ENCODE data around the gene OSGIN1. TPM values are rescaled to one million over a fixed set of nuclear protein-coding genes. Genes with fewer than 3 reads are reported as not detected.

The OSGIN1 gene
- total RNA-seq (1 to 10 TPM; 2.1 to 2.6 TPM), total RNA-seq (0.32 to 4.9 (median 1.4) reads per million in 172 experiments)
- 0.45 TPM for polyA plus RNA-seq (2013, experiment 1 of 2)
- polyA plus RNA-seq (2013, experiment 2 of 2): 0.54 TPM

DNA sequence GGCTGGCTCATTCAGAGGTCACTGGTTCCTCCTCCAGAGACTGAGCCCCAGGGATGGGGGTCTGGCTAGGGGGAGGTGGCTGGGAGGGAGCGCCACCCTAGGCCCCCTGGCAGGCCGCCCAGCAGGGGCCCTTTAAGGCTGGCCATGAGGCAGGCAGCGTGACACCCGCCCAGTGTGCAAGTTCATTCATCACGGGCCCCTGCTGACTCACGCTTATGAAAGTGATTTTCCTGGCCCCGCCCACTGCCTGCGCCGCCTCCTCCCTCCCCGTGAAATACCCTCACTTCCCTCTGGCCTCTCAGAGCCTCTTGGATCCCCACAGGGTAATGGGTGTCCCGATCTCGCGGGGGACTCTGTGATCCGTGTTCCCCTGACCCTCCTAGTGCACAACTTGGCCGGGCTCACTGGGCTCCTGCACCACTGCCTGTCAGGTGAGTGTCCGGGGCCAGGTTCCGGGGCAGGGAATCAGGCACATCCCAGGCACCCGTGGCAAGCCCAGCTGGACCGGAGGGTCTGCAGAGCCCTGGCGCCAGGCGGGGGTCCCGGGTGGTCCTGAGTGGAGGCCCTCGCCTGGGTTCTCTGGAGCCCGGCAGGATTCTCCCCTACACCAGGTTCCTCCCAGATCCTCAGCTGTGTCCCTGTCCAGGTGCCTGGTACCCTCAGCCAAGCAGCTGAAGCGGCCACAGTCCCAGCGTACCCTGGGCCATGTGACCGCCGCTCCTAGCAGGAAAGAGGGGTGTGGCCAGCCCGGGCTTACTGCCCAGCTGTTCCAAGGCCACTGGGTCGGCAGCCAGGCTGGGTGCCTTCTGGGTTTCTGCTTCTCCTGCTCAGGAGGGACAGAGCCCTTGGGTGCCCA, at the start of gene OSGIN1:
Gene OSGIN1, plus strand, starts transcription at position 301 of the 856 bp plus-strand sequence. CDS start 4,432 bp downstream, outside the sequence.
- H3K4me1 ChIP-seq (ENCODE audit: insufficient read depth, low read length): peaks cover 17% of the 10 kb centered on the region
- peaks cover 33% of the 10 kb centered on the region for H3K27me3 Mint-ChIP-seq
- H3K27ac ChIP-seq (ENCODE audit: low read depth in 1 of 2, low read length in 2 of 2): no peak within 1 kb of the TSS
- H3K4me3 Mint-ChIP-seq: peak within 1 kb of the TSS; percentile 62
- H3K4me1 Mint-ChIP-seq (ENCODE audit: low read depth): peaks cover 12% of the 10 kb centered on the region
- intact Hi-C loops (cut with DNase I, micrococcal nuclease): no loop called here
- H3K27ac Mint-ChIP-seq: no peak within 1 kb of the TSS
- DNase-seq: peak; percentile 2 to 74 (median 42)
- H3K4me3 ChIP-seq (ENCODE audit: low read length): peak within 1 kb of the TSS; percentile 19
- CTCF ChIA-PET: no interaction called here
- no peaks in the 10 kb centered on the region for H3K36me3 ChIP-seq (ENCODE audit: insufficient read depth, low read length)
- peak; percentile 73 for ATAC-seq (ENCODE audit: poor library complexity)
- no peaks in the 10 kb centered on the region for H3K9me3 Mint-ChIP-seq
- H3K27me3 ChIP-seq (ENCODE audit: control insufficient read depth in 1 of 2, insufficient read depth in 2 of 2, low read length in 2 of 2): peaks cover 36 to 39% of the 10 kb centered on the region in 2 experiments
- TF ChIP-seq CTCF (IDR thresholded peaks at IDR 0.05): no peak
- peaks cover 0 to 19% of the 10 kb centered on the region in 2 experiments for H3K9me3 ChIP-seq (ENCODE audit: control insufficient read depth in 1 of 2, insufficient read depth in 1 of 2, low read length in 2 of 2)
- POLR2A ChIA-PET: no interaction called here
- no peaks in the 10 kb centered on the region for H3K36me3 Mint-ChIP-seq (ENCODE audit: low read depth)

DNA sequence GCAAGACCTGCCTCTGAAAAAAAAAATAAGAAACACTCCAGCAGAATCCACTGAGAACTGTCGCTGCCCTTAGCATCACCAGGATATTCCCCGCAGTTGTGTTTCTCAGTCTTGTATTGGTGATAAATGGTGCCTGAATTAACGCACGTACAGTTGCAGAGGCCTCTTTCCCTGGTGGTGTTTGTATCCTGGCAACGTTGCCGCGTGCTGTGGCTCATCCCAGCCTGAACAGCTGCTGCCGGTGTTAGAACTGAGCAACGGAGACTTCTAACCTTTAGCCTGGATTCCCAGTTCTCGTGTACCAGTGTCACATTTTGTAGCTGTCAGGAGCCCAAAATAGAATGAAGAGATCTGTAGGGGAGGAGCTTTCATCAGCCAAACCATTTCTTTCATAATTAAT, 49.3 kb upstream of the OSGIN1 start:
- ATAC-seq (ENCODE audit: poor library complexity) (no peak), DNase-seq (no peak)
- no peaks in the 10 kb centered on the region for H3K9me3 Mint-ChIP-seq
- Histone ChIP-seq H3K36me3 (ENCODE audit: insufficient read depth, low read length) (peaks cover 20% of the 10 kb centered on the region), H3K27ac (ENCODE audit: low read depth in 1 of 2, low read length in 2 of 2) (no peak overlapping the region), H3K9me3 (ENCODE audit: control insufficient read depth in 1 of 2, insufficient read depth in 1 of 2, low read length in 2 of 2) (no peaks in the 10 kb centered on the region), H3K27me3 (ENCODE audit: control insufficient read depth in 1 of 2, insufficient read depth in 2 of 2, low read length in 2 of 2) (no peaks in the 10 kb centered on the region), H3K4me3 (ENCODE audit: low read length) (no peak overlapping the region), H3K4me1 (ENCODE audit: insufficient read depth, low read length) (peaks cover 6% of the 10 kb centered on the region)
- intact Hi-C loops (cut with DNase I, micrococcal nuclease): no loop called here
- no peak overlapping the region for H3K4me3 Mint-ChIP-seq
- ChIA-PET CTCF (no interaction called here), POLR2A (no interaction called here)
- H3K27ac Mint-ChIP-seq: no peak overlapping the region
- no peaks in the 10 kb centered on the region for H3K27me3 Mint-ChIP-seq
- no peak for TF ChIP-seq CTCF (IDR thresholded peaks at IDR 0.05)
- peaks cover 46% of the 10 kb centered on the region for H3K4me1 Mint-ChIP-seq (ENCODE audit: low read depth)
- H3K36me3 Mint-ChIP-seq (ENCODE audit: low read depth): peaks cover 45% of the 10 kb centered on the region

GRCh38 chr16:83906683-83907082, 46.4 kb upstream of the OSGIN1 start:
- Mint-ChIP-seq H3K9me3 (no peaks in the 10 kb centered on the region), H3K4me1 (ENCODE audit: low read depth) (peaks cover 24% of the 10 kb centered on the region), H3K27me3 (no peaks in the 10 kb centered on the region), H3K27ac (no peak overlapping the region), H3K4me3 (no peak overlapping the region), H3K36me3 (ENCODE audit: low read depth) (peaks cover 63% of the 10 kb centered on the region)
- no peak for TF ChIP-seq CTCF (IDR thresholded peaks at IDR 0.05)
- CTCF ChIA-PET: no interaction called here
- DNase-seq (no peak), ATAC-seq (ENCODE audit: poor library complexity) (no peak)
- Histone ChIP-seq H3K4me3 (ENCODE audit: low read length) (no peak overlapping the region), H3K27ac (ENCODE audit: low read depth in 1 of 2, low read length in 2 of 2) (no peak overlapping the region), H3K4me1 (ENCODE audit: insufficient read depth, low read length) (no peaks in the 10 kb centered on the region), H3K9me3 (ENCODE audit: control insufficient read depth in 1 of 2, insufficient read depth in 1 of 2, low read length in 2 of 2) (no peaks in the 10 kb centered on the region), H3K36me3 (ENCODE audit: insufficient read depth, low read length) (peaks cover 41% of the 10 kb centered on the region), H3K27me3 (ENCODE audit: control insufficient read depth in 1 of 2, insufficient read depth in 2 of 2, low read length in 2 of 2) (no peaks in the 10 kb centered on the region)
- POLR2A ChIA-PET: no interaction called here
- intact Hi-C loops (cut with DNase I, micrococcal nuclease): no loop called here
